T-helper 1 cell treated with Interleukin-12 subunit alpha and Interleukin-12 subunit beta and Interleukin-4 antibody, amounts not matched to agents 30 ng/mL and 1 ng/mL, for 36 hours (primary cell): ENCODE data around the gene NFIX. TPM values are rescaled to one million over a fixed set of nuclear protein-coding genes. Genes with fewer than 3 reads are reported as not detected.

Experiments
- intact Hi-C: fragments of 100-400 bp; cut with micrococcal nuclease; formaldehyde crosslinking; loops from one replicate; pipeline ENCODE4 v1.15.1; 2024
- total RNA-seq: library from RNA; stranded (reverse); gene quantifications from 2 replicates; pipeline ENCODE4 v1.2.3, GENCODE V29; 2022

Gene NFIX
- total RNA-seq, 1 donor from 2014 or later: 0.96 TPM

DNA sequence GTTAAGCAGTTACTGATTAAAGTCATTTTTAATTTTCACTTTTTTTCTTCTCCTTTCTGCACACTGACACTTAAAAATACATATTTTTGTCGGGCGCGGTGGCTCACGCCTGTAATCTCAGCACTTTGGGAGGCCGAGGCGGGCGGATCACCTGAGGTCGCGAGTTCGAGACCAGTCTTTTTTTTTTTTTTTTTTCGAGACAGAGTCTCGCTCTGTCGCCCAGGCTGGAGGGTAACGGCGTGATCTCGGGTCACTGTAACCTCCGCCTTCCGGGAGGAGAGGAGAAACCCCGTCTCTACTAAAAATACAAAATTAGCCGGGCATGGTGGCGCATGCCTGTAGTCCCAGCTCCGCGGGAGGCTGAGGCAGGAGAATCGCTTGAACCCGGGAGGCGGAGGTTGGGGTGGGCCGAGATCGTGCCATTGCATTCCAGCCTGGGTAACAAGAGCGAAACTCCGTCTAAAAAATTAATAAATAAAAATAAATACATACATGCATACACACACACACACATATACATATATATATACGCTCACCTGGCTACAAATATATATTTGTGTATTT lies 37.8 kb upstream of the NFIX start:
- intact Hi-C loops: loop anchor here (1.0 to 2.0 kb wide), 5 partner anchors 8 to 67 kb away; partner anchors contain the start of genes CALR, FARSA and GCDH

DNA sequence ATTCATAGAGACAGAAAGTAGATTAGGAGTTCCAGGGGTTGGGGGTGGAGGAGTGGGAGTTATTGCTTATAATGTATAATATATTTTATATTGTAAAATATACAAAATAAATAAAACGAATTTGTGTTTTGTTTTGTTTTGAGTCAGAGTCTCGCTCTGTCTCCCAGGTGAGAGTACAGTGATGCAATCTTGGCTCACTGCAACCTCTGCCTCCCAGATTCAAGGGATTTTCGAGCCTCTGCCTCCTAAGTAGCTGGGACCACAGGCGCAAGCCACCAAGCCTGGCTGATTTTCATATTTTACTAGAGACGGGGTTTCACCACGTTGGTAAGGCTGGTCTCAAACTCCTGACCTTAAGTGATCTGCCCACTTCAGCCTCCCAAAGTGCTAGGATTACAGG lies 35.8 kb upstream of the NFIX start:
- intact Hi-C loops: no loop called here

- intact Hi-C loops: loop anchor here (1.0 to 2.0 kb wide), 7 partner anchors 8 to 128 kb away; partner anchors contain the start of genes CALR, GADD45GIP1 and GCDH
These were observed 30.1 kb upstream of the NFIX start for GRCh38 chr19:12965017-12965811.

DNA sequence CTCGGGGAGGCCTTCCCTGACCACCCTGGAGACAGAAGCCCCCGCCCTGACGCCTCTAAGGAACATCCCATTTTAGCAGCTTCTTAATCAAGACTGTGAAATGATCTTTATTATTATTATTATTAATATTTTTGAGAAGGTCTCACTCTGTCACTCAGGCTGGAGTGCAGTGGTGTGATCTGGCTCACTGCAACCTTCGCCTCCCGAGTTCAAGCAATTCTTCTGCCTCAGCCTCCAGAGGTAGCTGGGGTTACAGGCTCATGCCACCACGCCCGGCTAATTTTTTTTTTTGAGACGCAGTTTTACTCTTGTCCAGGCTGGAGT lies 29.5 kb upstream of the NFIX start:
- intact Hi-C loops: loop anchor here (1.0 to 2.0 kb wide), 7 partner anchors 8 to 128 kb away; partner anchors contain the start of genes CALR, GADD45GIP1 and GCDH

- intact Hi-C loops: no loop called here
These were observed 27.4 kb upstream of the NFIX start for GRCh38 chr19:12967907-12968306.

GRCh38 chr19:12969292-12969988 lies 25.8 kb upstream of the NFIX start, which contains the start of gene DAND5:
DAND5 (plus strand) TSS chr19:12969576; CDS start chr19:12969661, 85 bp downstream.
- intact Hi-C loops: no loop called here

GRCh38 chr19:12970070-12970820 lies 25.0 kb upstream of the NFIX start:
- intact Hi-C loops: no loop called here

- intact Hi-C loops: no loop called here
These were observed 22.0 kb upstream of the NFIX start for GRCh38 chr19:12973236-12973635.

GRCh38 chr19:12974301-12975220 lies 20.7 kb upstream of the NFIX start:
- intact Hi-C loops: loop anchor here (5.0 kb wide), 1 partner anchor 303 kb away; no protein-coding TSS in a partner anchor

- intact Hi-C loops: loop anchor here (5.0 kb wide), 1 partner anchor 302 kb away; no protein-coding TSS in a partner anchor
These were observed 20.0 kb upstream of the NFIX start for GRCh38 chr19:12975221-12975741.

DNA sequence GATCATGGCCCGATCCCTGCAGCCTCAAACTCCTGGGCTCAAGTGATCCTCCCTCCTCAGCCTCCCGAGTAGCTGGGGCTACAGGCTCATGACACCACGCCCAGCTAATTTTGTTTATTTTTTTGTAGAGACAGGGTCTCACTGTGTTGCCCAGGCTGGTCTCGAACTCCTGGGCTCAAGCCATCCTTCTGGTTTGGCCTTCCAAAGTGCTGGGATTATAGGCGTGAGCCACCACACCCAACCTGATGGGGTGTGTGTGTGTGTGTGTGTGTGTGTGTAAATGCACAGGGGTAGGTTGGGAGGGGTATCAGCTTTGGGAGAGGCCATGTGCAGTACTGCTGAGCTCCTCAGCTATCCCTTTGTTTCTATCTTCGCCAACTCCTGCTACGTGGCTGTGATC lies 19.2 kb upstream of the NFIX start:
- intact Hi-C loops: loop anchor here (2.0 to 5.0 kb wide), 2 partner anchors 301 to 613 kb away; no protein-coding TSS in a partner anchor

DNA sequence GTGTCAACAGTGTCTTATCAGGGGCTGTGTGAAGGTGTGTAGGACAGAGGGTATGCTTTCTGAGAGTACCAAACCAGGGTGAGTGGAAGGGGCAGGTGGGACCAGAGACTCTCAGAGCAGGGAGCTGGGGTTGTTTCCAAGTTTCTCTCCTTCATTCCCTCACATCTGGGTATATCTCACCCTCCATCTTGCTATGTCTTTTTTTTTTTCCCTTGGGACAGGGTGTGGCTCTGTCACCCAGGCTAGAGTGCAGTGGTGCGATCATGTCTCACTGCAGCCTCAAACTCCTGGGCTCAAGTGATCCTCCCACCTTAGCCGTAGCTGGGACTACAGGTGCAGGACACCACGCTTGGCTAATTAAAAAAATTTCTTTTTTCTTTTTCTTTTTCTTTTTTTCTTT lies 15.3 kb upstream of the NFIX start:
- intact Hi-C loops: loop anchor here (5.0 kb wide), 1 partner anchor 297 kb away; no protein-coding TSS in a partner anchor

DNA sequence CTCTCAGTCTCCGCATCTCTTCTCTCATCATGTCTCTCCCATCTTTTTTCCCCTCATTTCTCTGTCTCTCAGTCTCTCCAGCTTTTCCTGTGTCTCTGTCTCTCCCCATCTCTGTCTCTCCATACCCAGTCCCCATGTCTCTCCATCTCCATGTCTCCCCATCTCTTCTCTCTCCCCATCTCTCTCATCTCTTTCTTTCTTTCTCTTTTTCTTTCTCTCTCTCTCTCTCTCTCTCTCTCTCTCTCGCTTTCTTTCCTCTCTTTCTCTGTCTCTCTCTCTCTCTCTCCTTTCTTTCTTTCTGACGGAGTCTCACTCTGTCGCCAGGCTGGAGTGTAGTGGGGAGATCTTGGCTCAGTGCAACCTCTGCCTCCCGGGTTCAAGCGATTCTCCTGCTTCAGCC lies 12.6 kb upstream of the NFIX start:
- intact Hi-C loops: loop anchor here (1.0 kb wide), 3 partner anchors 52 to 112 kb away; no protein-coding TSS in a partner anchor

GRCh38 chr19:12983091-12983490 lies 12.2 kb upstream of the NFIX start:
- intact Hi-C loops: loop anchor here (1.0 kb wide), 3 partner anchors 51 to 111 kb away; no protein-coding TSS in a partner anchor

- intact Hi-C loops: loop anchor here (1.0 kb wide), 3 partner anchors 51 to 111 kb away; no protein-coding TSS in a partner anchor
These were observed 11.6 kb upstream of the NFIX start for GRCh38 chr19:12983542-12984142.

- intact Hi-C loops: no loop called here
These were observed 11.1 kb upstream of the NFIX start for GRCh38 chr19:12984143-12984627.

DNA sequence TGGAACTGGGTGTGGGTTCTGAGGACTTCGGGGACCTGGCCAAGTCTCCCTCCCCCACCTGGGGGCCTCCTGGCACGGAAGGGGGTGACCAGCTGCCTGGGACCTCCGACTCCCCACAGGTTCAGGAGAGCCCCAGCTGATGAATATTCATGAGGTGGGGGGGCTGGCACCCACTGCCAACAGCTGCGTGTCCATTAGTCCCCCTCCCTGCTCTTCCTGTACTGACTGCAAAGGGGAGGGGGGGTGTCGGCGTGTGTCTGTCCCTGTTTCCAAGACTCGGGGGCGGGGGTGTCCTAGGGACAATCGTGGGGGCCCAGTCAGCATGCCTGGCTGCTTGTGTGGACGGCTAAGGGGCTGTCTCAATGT lies 10.6 kb upstream of the NFIX start:
- intact Hi-C loops: no loop called here

DNA sequence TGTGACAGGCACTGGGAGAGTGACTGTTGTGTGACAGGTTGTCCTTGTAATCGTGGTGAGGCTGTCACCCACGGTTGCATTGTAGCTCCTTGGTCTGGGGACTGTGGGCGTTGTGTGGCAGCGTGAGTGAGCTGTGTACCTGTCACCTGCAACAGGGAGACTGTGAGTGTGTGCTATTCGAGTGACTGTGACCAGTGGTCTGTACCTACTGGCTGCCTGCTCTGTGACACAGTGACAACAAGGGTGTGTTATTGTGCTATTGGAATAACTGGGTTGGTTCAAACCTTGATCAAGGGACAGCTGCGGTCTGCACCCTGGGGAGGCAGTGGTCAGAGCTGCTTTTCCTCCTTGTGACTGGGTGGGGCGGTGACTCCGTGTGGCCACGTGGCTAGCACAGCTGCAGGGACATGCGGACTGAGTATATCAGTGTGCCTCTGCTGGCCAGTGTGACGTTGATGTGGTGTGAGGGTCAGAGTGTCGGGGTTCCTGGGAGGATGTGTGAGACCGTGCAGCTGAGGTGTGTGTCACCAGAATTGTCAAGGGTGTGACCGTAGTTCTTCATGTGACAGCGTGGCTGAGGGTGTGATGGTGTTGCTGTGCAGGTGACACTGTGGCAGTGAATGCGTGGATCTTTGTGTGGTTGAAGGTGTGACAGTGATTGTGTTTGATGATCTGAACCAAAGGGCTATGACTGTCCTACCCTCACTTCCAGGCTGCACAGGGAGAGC lies 10.1 kb upstream of the NFIX start:
- intact Hi-C loops: no loop called here
